ENCODE measurements around the gene OR10AD1. TPM values are rescaled to one million over a fixed set of nuclear protein-coding genes. Genes with fewer than 3 reads are reported as not detected.
"Not testable (repeated sequence)": the region's sequence is repeated elsewhere in the genome, so short reads cannot be mapped to it uniquely, and the experiment has no call there.

The OR10AD1 gene
- total and polyA plus RNA-seq, 3 donors from 2014 or later: 0.66 TPM; not detected in 2

DNA sequence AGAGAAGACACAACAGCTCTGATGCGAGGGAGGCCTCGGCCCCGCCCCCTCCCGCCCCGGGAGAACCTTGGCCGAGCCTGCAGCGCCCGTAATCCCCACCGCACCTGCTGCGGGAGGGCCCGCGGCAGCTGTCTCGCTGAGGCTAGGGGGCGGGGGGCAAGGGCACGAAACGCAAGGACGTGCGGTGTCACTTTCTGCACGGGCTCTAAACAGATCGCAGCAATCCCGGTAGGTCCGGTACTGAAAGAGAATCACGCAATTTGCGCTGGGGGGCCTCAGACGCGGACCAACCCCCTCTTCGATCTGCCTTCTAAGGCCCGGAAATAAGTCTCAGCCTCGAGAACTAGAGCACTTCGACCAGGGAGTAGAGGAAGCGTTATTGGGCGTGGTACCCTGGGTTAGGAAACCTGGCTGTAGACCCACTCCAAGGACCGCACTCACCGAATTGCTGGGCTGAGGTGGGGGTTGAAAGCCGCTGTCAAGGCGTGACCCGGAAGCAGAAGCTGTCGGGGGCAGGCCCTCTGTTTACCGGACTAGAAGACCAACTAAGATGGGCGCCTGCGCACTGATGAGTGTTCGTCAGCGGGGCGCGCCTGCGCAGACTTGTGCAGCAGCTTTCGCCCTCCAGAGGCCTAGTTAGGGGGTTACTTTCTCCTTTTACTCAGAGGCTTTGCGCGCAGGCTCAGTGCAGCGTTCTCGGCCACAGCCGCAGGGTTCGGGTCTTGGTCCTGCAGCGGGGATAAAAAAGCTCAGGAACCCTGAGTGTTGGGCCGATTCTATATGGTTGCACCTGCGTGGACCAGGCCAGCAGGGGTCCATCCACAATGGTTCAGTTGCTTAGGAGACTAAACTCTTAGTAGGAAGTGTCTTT is 45.8 kb downstream of the OR10AD1 start, which contains the start of gene ASB8:
Gene ASB8 (minus strand): TSS at position 498 of the 871 bp plus-strand sequence. CDS start 4,019 bp downstream, outside the sequence.
- DNase-seq: peak; percentile 99

GRCh38 chr12:48156652-48157017 is 46.5 kb downstream of the OR10AD1 start:
- TF ChIP-seq, protein P1, sequence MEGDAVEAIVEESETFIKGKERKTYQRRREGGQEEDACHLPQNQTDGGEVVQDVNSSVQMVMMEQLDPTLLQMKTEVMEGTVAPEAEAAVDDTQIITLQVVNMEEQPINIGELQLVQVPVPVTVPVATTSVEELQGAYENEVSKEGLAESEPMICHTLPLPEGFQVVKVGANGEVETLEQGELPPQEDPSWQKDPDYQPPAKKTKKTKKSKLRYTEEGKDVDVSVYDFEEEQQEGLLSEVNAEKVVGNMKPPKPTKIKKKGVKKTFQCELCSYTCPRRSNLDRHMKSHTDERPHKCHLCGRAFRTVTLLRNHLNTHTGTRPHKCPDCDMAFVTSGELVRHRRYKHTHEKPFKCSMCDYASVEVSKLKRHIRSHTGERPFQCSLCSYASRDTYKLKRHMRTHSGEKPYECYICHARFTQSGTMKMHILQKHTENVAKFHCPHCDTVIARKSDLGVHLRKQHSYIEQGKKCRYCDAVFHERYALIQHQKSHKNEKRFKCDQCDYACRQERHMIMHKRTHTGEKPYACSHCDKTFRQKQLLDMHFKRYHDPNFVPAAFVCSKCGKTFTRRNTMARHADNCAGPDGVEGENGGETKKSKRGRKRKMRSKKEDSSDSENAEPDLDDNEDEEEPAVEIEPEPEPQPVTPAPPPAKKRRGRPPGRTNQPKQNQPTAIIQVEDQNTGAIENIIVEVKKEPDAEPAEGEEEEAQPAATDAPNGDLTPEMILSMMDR (IDR thresholded peaks at IDR 0.05): no peak
- no peak for TF ChIP-seq POLR2A (IDR thresholded peaks at IDR 0.05)
- no peaks in the 10 kb centered on the region for H3K27me3 ChIP-seq
- intact Hi-C loops (cut with DNase I; ENCODE audit: low total_unique reads): no loop called here
- peaks cover 16% of the 10 kb centered on the region for H3K4me1 ChIP-seq
- DNase-seq: no peak
- H3K36me3 ChIP-seq (ENCODE audit: low read depth, missing control alignments): no peaks in the 10 kb centered on the region
- H3K27ac ChIP-seq: peak overlapping the region; percentile 70 to 87
- no peaks in the 10 kb centered on the region for H3K9me3 ChIP-seq
- peak overlapping the region; percentile 85 to 86 for H3K4me3 ChIP-seq
- 13 to 16% methylated on average over 8 of the region's 8 CpGs for WGBS, 2 donors

More for the DNA sequence above, 45.8 kb downstream of the OR10AD1 start, which contains the start of gene ASB8:
- peaks cover 14% of the 10 kb centered on the region for H3K4me1 ChIP-seq
- peak within 1 kb of the TSS; percentile 85 to 86 for H3K4me3 ChIP-seq
- TF ChIP-seq, protein P1 (IDR thresholded peaks at IDR 0.05): peak; percentile 40 to 74 (median 69)
- no peak for TF ChIP-seq POLR2A (IDR thresholded peaks at IDR 0.05)
- intact Hi-C loops (cut with DNase I; ENCODE audit: low total_unique reads): no loop called here
- WGBS, 2 donors: 0 to 1% methylated on average over 24 to 56 of the region's 56 CpGs
- no peaks in the 10 kb centered on the region for H3K9me3 ChIP-seq
- peak within 1 kb of the TSS; percentile 70 to 87 for H3K27ac ChIP-seq
- H3K27me3 ChIP-seq: no peaks in the 10 kb centered on the region
- no peaks in the 10 kb centered on the region for H3K36me3 ChIP-seq (ENCODE audit: low read depth, missing control alignments)

- H3K4me3 ChIP-seq; DNase-seq; intact Hi-C loops (cut with DNase I; ENCODE audit: low total_unique reads); H3K9me3 ChIP-seq; H3K27me3 ChIP-seq; H3K27ac ChIP-seq; H3K36me3 ChIP-seq (ENCODE audit: low read depth, missing control alignments): not testable (repeated sequence)
- H3K4me1 ChIP-seq: peaks cover 19% of the 10 kb centered on the region
- WGBS, 2 donors: 90 to 95% methylated on average over 5 of the region's 5 CpGs
These were observed 47.3 kb downstream of the OR10AD1 start for GRCh38 chr12:48155786-48156185.

Other genes with a start within 250 kb of the OR10AD1 start
- gene TMEM106C, start 239.7 kb downstream of the OR10AD1 start, total RNA-seq: 10 to 100 TPM; 63.5 to 91.1 TPM
- 132 TPM for gene TMEM106C, start 239.7 kb downstream of the OR10AD1 start, polyA plus RNA-seq (ENCODE audit: insufficient read depth, low read depth, low replicate concordance)
- 1 to 10 TPM; 1.8 to 8.0 TPM for gene COL2A1, start 198.8 kb downstream of the OR10AD1 start, total RNA-seq
- 2.8 TPM for gene COL2A1, start 198.8 kb downstream of the OR10AD1 start, polyA plus RNA-seq (ENCODE audit: insufficient read depth, low read depth, low replicate concordance)
- 100 to 1,000 TPM in 1 of 2 donors, 10 to 100 TPM in 1; 84.2 to 105 TPM for gene SENP1, start 97.2 kb downstream of the OR10AD1 start, total RNA-seq
- gene SENP1, start 97.2 kb downstream of the OR10AD1 start, polyA plus RNA-seq (ENCODE audit: insufficient read depth, low read depth, low replicate concordance): 148 TPM
- 100 to 1,000 TPM in 1 of 2 donors, 10 to 100 TPM in 1; 99.6 to 104 TPM for gene PFKM, start 83.9 kb downstream of the OR10AD1 start, total RNA-seq
- 190 TPM for gene PFKM, start 83.9 kb downstream of the OR10AD1 start, polyA plus RNA-seq (ENCODE audit: insufficient read depth, low read depth, low replicate concordance)
- 10 to 100 TPM; 34.7 to 55.4 TPM for gene ASB8, start 45.8 kb downstream of the OR10AD1 start, total RNA-seq
- 46.8 TPM for gene ASB8, start 45.8 kb downstream of the OR10AD1 start, polyA plus RNA-seq (ENCODE audit: insufficient read depth, low read depth, low replicate concordance)
- gene CCDC184, start 19.6 kb downstream of the OR10AD1 start, total RNA-seq: 1 to 10 TPM; 6.9 to 8.0 TPM
- 7.8 TPM for gene CCDC184, start 19.6 kb downstream of the OR10AD1 start, polyA plus RNA-seq (ENCODE audit: insufficient read depth, low read depth, low replicate concordance)
- gene ZNF641, start 147.6 kb upstream of the OR10AD1 start, total RNA-seq: 10 to 100 TPM; 40.1 to 53.3 TPM
- gene ZNF641, start 147.6 kb upstream of the OR10AD1 start, polyA plus RNA-seq (ENCODE audit: insufficient read depth, low read depth, low replicate concordance): 27.2 TPM

All from testis (tissue), 3 donors.